Measurements from ENCODE around the gene IL12A. TPM values are rescaled to one million over a fixed set of nuclear protein-coding genes. Genes with fewer than 3 reads are reported as not detected.

Gene IL12A
- total RNA-seq, 4 donors from 2014 or later, result 0.73 TPM; not detected in 3

GRCh38 chr3:160006282-160007163, 17.9 kb downstream of the IL12A start:
- peak; percentile 67 to 79 (median 72) for TF ChIP-seq CTCF (IDR thresholded peaks at IDR 0.05)
- TF ChIP-seq POLR2A (IDR thresholded peaks at IDR 0.05), result no peak
- no peaks in the 10 kb centered on the region for H3K4me1 ChIP-seq
- H3K27me3 ChIP-seq, result no peaks in the 10 kb centered on the region
- intact Hi-C loops (cut with DNase I; ENCODE audit: low total_unique reads), result loop anchor here (10.0 kb wide), 1 partner anchor 122 kb away; no protein-coding TSS in a partner anchor
- no peaks in the 10 kb centered on the region for H3K9me3 ChIP-seq
- H3K36me3 ChIP-seq, result no peaks in the 10 kb centered on the region
- DNase-seq, result peak; percentile 31 to 37
- no peak overlapping the region for H3K4me3 ChIP-seq
- H3K27ac ChIP-seq, result no peak overlapping the region

GRCh38 chr3:160008961-160009360, 20.3 kb downstream of the IL12A start:
- Histone ChIP-seq H3K9me3 (no peaks in the 10 kb centered on the region), H3K27ac (no peak overlapping the region), H3K27me3 (no peaks in the 10 kb centered on the region), H3K36me3 (no peaks in the 10 kb centered on the region), H3K4me3 (no peak overlapping the region), H3K4me1 (no peaks in the 10 kb centered on the region)
- no peak for TF ChIP-seq POLR2A (IDR thresholded peaks at IDR 0.05)
- TF ChIP-seq CTCF (IDR thresholded peaks at IDR 0.05), result no peak
- no peak for DNase-seq
- intact Hi-C loops (cut with DNase I; ENCODE audit: low total_unique reads), result loop anchor here (10.0 kb wide), 1 partner anchor 124 kb away; no protein-coding TSS in a partner anchor

DNA sequence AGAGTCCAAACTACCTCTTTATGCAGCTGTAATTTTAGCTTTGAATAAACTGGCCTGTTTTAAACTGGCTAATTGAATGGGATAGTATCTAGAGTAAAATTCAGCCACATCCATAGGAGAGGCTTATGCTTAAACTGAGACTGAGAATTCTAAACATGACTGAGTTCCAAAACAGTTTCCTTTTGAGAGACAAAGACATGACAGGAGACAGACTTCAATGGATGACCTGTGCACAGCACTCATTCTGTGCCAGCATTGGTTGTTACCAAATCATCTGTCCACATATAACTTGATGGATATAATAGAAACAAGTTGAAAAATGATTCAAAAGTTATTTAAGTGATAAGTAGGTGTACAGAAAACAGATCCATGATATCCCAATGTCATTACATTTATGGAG, 20.9 kb downstream of the IL12A start:
- no peak for DNase-seq
- intact Hi-C loops (cut with DNase I; ENCODE audit: low total_unique reads), result loop anchor here (10.0 kb wide), 1 partner anchor 125 kb away; no protein-coding TSS in a partner anchor
- no peak for TF ChIP-seq POLR2A (IDR thresholded peaks at IDR 0.05)
- no peak for TF ChIP-seq CTCF (IDR thresholded peaks at IDR 0.05)

GRCh38 chr3:160010578-160010977, 21.9 kb downstream of the IL12A start:
- no peaks in the 10 kb centered on the region for H3K36me3 ChIP-seq
- H3K4me3 ChIP-seq, result no peak overlapping the region
- H3K4me1 ChIP-seq, result no peaks in the 10 kb centered on the region
- H3K27me3 ChIP-seq, result no peaks in the 10 kb centered on the region
- no peak for TF ChIP-seq CTCF (IDR thresholded peaks at IDR 0.05)
- no peak for TF ChIP-seq POLR2A (IDR thresholded peaks at IDR 0.05)
- H3K27ac ChIP-seq, result no peak overlapping the region
- H3K9me3 ChIP-seq, result no peaks in the 10 kb centered on the region
- intact Hi-C loops (cut with DNase I; ENCODE audit: low total_unique reads), result no loop called here
- DNase-seq, result no peak

More for the DNA sequence above, 20.9 kb downstream of the IL12A start:
- Histone ChIP-seq H3K9me3 (no peaks in the 10 kb centered on the region), H3K36me3 (no peaks in the 10 kb centered on the region), H3K27me3 (no peaks in the 10 kb centered on the region), H3K4me1 (no peaks in the 10 kb centered on the region), H3K4me3 (no peak overlapping the region), H3K27ac (no peak overlapping the region)

DNA sequence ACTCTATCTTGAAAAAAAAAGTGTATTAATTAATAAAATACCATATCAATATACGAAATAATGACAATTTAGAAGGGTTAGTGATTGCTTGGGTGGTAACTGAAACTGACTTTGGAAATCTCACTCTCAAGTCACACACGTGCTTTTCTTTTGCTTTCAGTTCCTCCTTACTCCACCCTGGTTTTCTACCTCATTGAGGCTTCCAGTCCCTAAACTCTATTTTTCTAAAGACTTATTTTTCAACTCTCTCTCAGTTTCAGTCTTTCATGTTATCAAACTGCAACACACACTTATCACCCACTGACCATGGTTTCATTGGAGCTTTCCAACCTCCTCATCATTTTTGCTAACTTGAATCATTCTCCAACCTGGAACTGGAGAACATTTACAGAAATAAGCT, 23.5 kb downstream of the IL12A start:
- DNase-seq, result no peak
- Histone ChIP-seq H3K4me3 (no peak overlapping the region), H3K9me3 (no peaks in the 10 kb centered on the region), H3K27me3 (no peaks in the 10 kb centered on the region), H3K27ac (no peak overlapping the region), H3K36me3 (no peaks in the 10 kb centered on the region), H3K4me1 (no peaks in the 10 kb centered on the region)
- TF ChIP-seq CTCF (IDR thresholded peaks at IDR 0.05) (no peak), POLR2A (IDR thresholded peaks at IDR 0.05) (no peak)
- intact Hi-C loops (cut with DNase I; ENCODE audit: low total_unique reads), result no loop called here
